Measurements from ENCODE around the gene GLA.

- TF ChIP-seq PKNOX1 (IDR thresholded peaks at IDR 0.05) (no peak), BHLHE40 (IDR thresholded peaks at IDR 0.05; ENCODE audit: borderline replicate concordance) (no peak), ARNT (IDR thresholded peaks at IDR 0.05) (no peak), ZNF384 (IDR thresholded peaks at IDR 0.05) (no peak), TARDBP (IDR thresholded peaks at IDR 0.05) (no peak), ELF4 (IDR thresholded peaks at IDR 0.05) (no peak)
Measured at GRCh38 chrX:101399825-101400224, 7.9 kb downstream of the GLA start.

Data from HEK293T (cell line).